22Rv1 (cell line): Measurements from ENCODE around the gene DUSP22.

Source experiments
- H3K27ac ChIP-seq: fragments of 450-650 bp; 2 replicates; pipeline ENCODE4 v1.5.1; 2017
- CTCF ChIP-seq: fragments of 450-650 bp; IDR thresholded peaks from 2 replicates; pipeline ENCODE4 v1.5.1; 2017; ENCODE audit warnings: mild to moderate bottlenecking
- ZFX ChIP-seq: fragments of 450-650 bp; IDR thresholded peaks from 2 replicates; pipeline ENCODE4 v1.6.1; 2017; ENCODE audit warnings: antibody characterized with exemption, borderline replicate concordance

Gene DUSP22

GRCh38 chr6:339480-339879 lies 47.2 kb downstream of the DUSP22 start:
- TF ChIP-seq CTCF, result no peak
- TF ChIP-seq ZFX, result no peak

GRCh38 chr6:340186-340955 lies 48.1 kb downstream of the DUSP22 start:
- no peak overlapping the region for H3K27ac ChIP-seq
- no peak for TF ChIP-seq CTCF
- TF ChIP-seq ZFX, result no peak

More at GRCh38 chr6:339480-339879, 47.2 kb downstream of the DUSP22 start:
- H3K27ac ChIP-seq, result no peak overlapping the region

GRCh38 chr6:340991-341827 lies 48.9 kb downstream of the DUSP22 start:
- no peak overlapping the region for H3K27ac ChIP-seq
- TF ChIP-seq CTCF, result no peak
- no peak for TF ChIP-seq ZFX

GRCh38 chr6:341914-342831 lies 49.9 kb downstream of the DUSP22 start:
- H3K27ac ChIP-seq, result no peak overlapping the region
- TF ChIP-seq ZFX (no peak), CTCF (no peak)

GRCh38 chr6:342832-343179 lies 50.5 kb downstream of the DUSP22 start:
- no peak overlapping the region for H3K27ac ChIP-seq
- TF ChIP-seq ZFX (no peak), CTCF (no peak)

- TF ChIP-seq CTCF, result no peak
- TF ChIP-seq ZFX, result no peak
- no peak overlapping the region for H3K27ac ChIP-seq
Observed at GRCh38 chr6:343226-343935, 51.1 kb downstream of the DUSP22 start.
